Uterus (tissue), 4 donors: ENCODE results near the gene POLR1E. TPM values are rescaled to one million over a fixed set of nuclear protein-coding genes. Genes with fewer than 3 reads are reported as not detected.

Experiments used
- DNase-seq, 2 donors: peaks; one replicate each; pipeline ENCODE4 v3.0.0-alpha.2; 2019 to 2020
- H3K27ac ChIP-seq, 2 donors: fragments of 200-600 bp; sonication (generic); 1 replicate in 1 of 2; 2 replicates in 1 of 2; pipeline ENCODE4 v1.5.1; 2016 to 2018
- H3K27me3 ChIP-seq, 2 donors: fragments of 200-600 bp; sonication (generic); one replicate each; pipeline ENCODE4 v1.5.1; 2018 to 2019; ENCODE audit warnings: control low read depth in 1 of 2
- H3K36me3 ChIP-seq, 2 donors: fragments of 200-600 bp; sonication (generic); one replicate each; pipeline ENCODE4 v1.5.1; 2019; ENCODE audit warnings: control low read depth in 1 of 2
- H3K4me1 ChIP-seq, 2 donors: fragments of 200-600 bp; sonication (generic); one replicate each; pipeline ENCODE4 v1.5.1; 2018 to 2019; ENCODE audit warnings: control low read depth in 1 of 2
- H3K4me3 ChIP-seq, 2 donors: fragments of 200-600 bp; sonication (generic); 1 replicate in 1 of 2; 2 replicates in 1 of 2; pipeline ENCODE4 v1.5.1; 2018 to 2019; ENCODE audit warnings: mild to moderate bottlenecking in 1 of 2
- H3K9me3 ChIP-seq, 2 donors: fragments of 200-600 bp; sonication (generic); one replicate each; pipeline ENCODE4 v1.5.1; 2019; ENCODE audit warnings: control low read depth in 1 of 2
- CTCF ChIP-seq, 4 experiments: fragments of 200-600 bp in 2 of 4; fragments of 450-650 bp in 2 of 4; sonication (generic) in 2 of 4; IDR thresholded peaks; one replicate each; pipeline ENCODE4 v1.5.1; 2016 to 2019; ENCODE audit warnings: antibody characterized with exemption in 4 of 4, mild to moderate bottlenecking in 2 of 4, moderate library complexity in 1 of 4
- POLR2A ChIP-seq, 2 donors: fragments of 450-650 bp; IDR thresholded peaks; one replicate each; pipeline ENCODE4 v1.6.1; 2016; ENCODE audit warnings: antibody characterized with exemption in 2 of 2, mild to moderate bottlenecking in 1 of 2, moderate library complexity in 1 of 2
- intact Hi-C: fragments of 100-400 bp; cut with DNase I; formaldehyde crosslinking; loops from one replicate; pipeline ENCODE4 v1.15.1; 2023; ENCODE audit warnings: low total_unique reads
- total RNA-seq, 4 donors: library from RNA; depleted of rRNA in 3 of 4; stranded (reverse); fragments of >200 nt in 3 of 4; gene quantifications; one replicate each; pipeline versions ENCODE4 v1.1.0 to v1.2.4, GENCODE V29; 2014 to 2023
- donor health status: DM: yes; HTN: yes; CAD: no.

POLR1E gene
- 10 to 100 TPM; 13.2 to 42.7 (median 35.8) TPM for total RNA-seq

- Histone ChIP-seq H3K36me3 (no peaks in the 10 kb centered on the region), H3K27ac (peak within 1 kb of the TSS; percentile 83 to 92), H3K4me1 (peaks cover 0 to 7% of the 10 kb centered on the region in 2 donors), H3K4me3 (peak within 1 kb of the TSS; percentile 69 to 91), H3K9me3 (no peaks in the 10 kb centered on the region), H3K27me3 (no peaks in the 10 kb centered on the region)
- DNase-seq = peak; percentile 92 to 93
- TF ChIP-seq POLR2A (IDR thresholded peaks at IDR 0.05) (peak; percentile 81 to 86), CTCF (IDR thresholded peaks at IDR 0.05) (no peak)
- intact Hi-C loops = loop anchor here (10.0 kb wide), 1 partner anchor 71 kb away; no protein-coding TSS in a partner anchor
Observed at GRCh38 chr9:37485389-37486255, at the start of gene POLR1E. Gene POLR1E, plus strand, starts transcription at chr9:37485948. Its CDS starts 100 bp downstream, at chr9:37486048.

- Histone ChIP-seq H3K4me3 (no peak overlapping the region), H3K36me3 (no peaks in the 10 kb centered on the region), H3K4me1 (no peaks in the 10 kb centered on the region), H3K27me3 (no peaks in the 10 kb centered on the region), H3K9me3 (no peaks in the 10 kb centered on the region), H3K27ac (no peak overlapping the region)
- DNase-seq = no peak
- intact Hi-C loops = no loop called here
- TF ChIP-seq POLR2A (IDR thresholded peaks at IDR 0.05) (no peak), CTCF (IDR thresholded peaks at IDR 0.05) (no peak)
Observed at GRCh38 chr9:37436540-37436939, 49.2 kb upstream of the POLR1E start.

- DNase-seq = no peak
Observed at GRCh38 chr9:37437010-37437409, 48.7 kb upstream of the POLR1E start.

GRCh38 chr9:37437621-37438020 lies 48.1 kb upstream of the POLR1E start:
- Histone ChIP-seq H3K9me3 (no peaks in the 10 kb centered on the region), H3K27me3 (no peaks in the 10 kb centered on the region), H3K4me1 (no peaks in the 10 kb centered on the region), H3K36me3 (no peaks in the 10 kb centered on the region), H3K27ac (no peak overlapping the region), H3K4me3 (no peak overlapping the region)
- no peak for TF ChIP-seq CTCF (IDR thresholded peaks at IDR 0.05)
- DNase-seq = no peak
- intact Hi-C loops = no loop called here

More at GRCh38 chr9:37437010-37437409, 48.7 kb upstream of the POLR1E start:
- Histone ChIP-seq H3K27ac (no peak overlapping the region), H3K27me3 (no peaks in the 10 kb centered on the region), H3K36me3 (no peaks in the 10 kb centered on the region), H3K4me3 (no peak overlapping the region), H3K4me1 (no peaks in the 10 kb centered on the region), H3K9me3 (no peaks in the 10 kb centered on the region)
- TF ChIP-seq POLR2A (IDR thresholded peaks at IDR 0.05) = no peak
- TF ChIP-seq CTCF (IDR thresholded peaks at IDR 0.05) = no peak
- intact Hi-C loops = no loop called here

GRCh38 chr9:37438359-37438758 lies 47.4 kb upstream of the POLR1E start:
- H3K27me3 ChIP-seq = no peaks in the 10 kb centered on the region
- no peaks in the 10 kb centered on the region for H3K4me1 ChIP-seq
- no peaks in the 10 kb centered on the region for H3K36me3 ChIP-seq
- DNase-seq = no peak
- intact Hi-C loops = no loop called here
- no peaks in the 10 kb centered on the region for H3K9me3 ChIP-seq
- no peak overlapping the region for H3K27ac ChIP-seq
- no peak for TF ChIP-seq CTCF (IDR thresholded peaks at IDR 0.05)
- no peak overlapping the region for H3K4me3 ChIP-seq
